GM18505 (cell line): ENCODE data around the gene SFTPD.
"Not testable (repeated sequence)": the region's sequence is repeated elsewhere in the genome, so short reads cannot be mapped to it uniquely, and the experiment has no call there.

Source experiments
- ATAC-seq: cut with Tn5 transposase; IDR thresholded peaks from one replicate; pipeline ENCODE4 v1.9.1; 2021; ENCODE audit not compliant: unreplicated experiment
- POLR2A ChIP-seq: IDR thresholded peaks from 4 replicates; pipeline ENCODE4 v1.6.1; 2011; ENCODE audit warnings: borderline replicate concordance; ENCODE audit not compliant: insufficient read depth, insufficient read length; ENCODE audit errors: extremely low read depth

Gene SFTPD

GRCh38 chr10:79948976-79949722 lies at the start of gene SFTPD:
Gene SFTPD, minus strand, starts transcription at chr10:79949105. Its CDS starts 2,446 bp downstream, at chr10:79946659.
- no peak for ATAC-seq
- TF ChIP-seq POLR2A, result no peak

GRCh38 chr10:79995979-79996634 lies 47.2 kb upstream of the SFTPD start:
- no peak for TF ChIP-seq POLR2A

GRCh38 chr10:79994556-79994955 lies 45.7 kb upstream of the SFTPD start:
- TF ChIP-seq POLR2A, result no peak
- ATAC-seq, result no peak

More at GRCh38 chr10:79995979-79996634, 47.2 kb upstream of the SFTPD start:
- ATAC-seq, result no peak

GRCh38 chr10:79988199-79988598 lies 39.3 kb upstream of the SFTPD start:
- ATAC-seq, result not testable (repeated sequence)

- ATAC-seq, result not testable (repeated sequence)
These were observed 37.8 kb upstream of the SFTPD start for GRCh38 chr10:79986661-79987060.

GRCh38 chr10:79985481-79986072 lies 36.7 kb upstream of the SFTPD start:
- no peak for ATAC-seq
- TF ChIP-seq POLR2A, result no peak

GRCh38 chr10:79984851-79985250 lies 35.9 kb upstream of the SFTPD start:
- peak; percentile 67 for ATAC-seq
- no peak for TF ChIP-seq POLR2A

- no peak for ATAC-seq
These were observed 34.5 kb upstream of the SFTPD start for GRCh38 chr10:79983286-79983909.

GRCh38 chr10:79982861-79983260 lies 34.0 kb upstream of the SFTPD start:
- ATAC-seq, result no peak
- no peak for TF ChIP-seq POLR2A

More at GRCh38 chr10:79983286-79983909, 34.5 kb upstream of the SFTPD start:
- TF ChIP-seq POLR2A, result no peak

GRCh38 chr10:79982362-79982800 lies 33.5 kb upstream of the SFTPD start:
- ATAC-seq, result no peak
- TF ChIP-seq POLR2A, result no peak

- no peak for ATAC-seq
These were observed 32.8 kb upstream of the SFTPD start for GRCh38 chr10:79981450-79982361.

GRCh38 chr10:79980711-79981110 lies 31.8 kb upstream of the SFTPD start:
- no peak for ATAC-seq
- no peak for TF ChIP-seq POLR2A

More at GRCh38 chr10:79981450-79982361, 32.8 kb upstream of the SFTPD start:
- no peak for TF ChIP-seq POLR2A
